ENCODE measurements around the gene PSMD5. TPM values are rescaled to one million over a fixed set of nuclear protein-coding genes. Genes with fewer than 3 reads are reported as not detected.

PSMD5 gene
- total RNA-seq, 1 donor from 2014 or later, result 54.3 TPM

DNA sequence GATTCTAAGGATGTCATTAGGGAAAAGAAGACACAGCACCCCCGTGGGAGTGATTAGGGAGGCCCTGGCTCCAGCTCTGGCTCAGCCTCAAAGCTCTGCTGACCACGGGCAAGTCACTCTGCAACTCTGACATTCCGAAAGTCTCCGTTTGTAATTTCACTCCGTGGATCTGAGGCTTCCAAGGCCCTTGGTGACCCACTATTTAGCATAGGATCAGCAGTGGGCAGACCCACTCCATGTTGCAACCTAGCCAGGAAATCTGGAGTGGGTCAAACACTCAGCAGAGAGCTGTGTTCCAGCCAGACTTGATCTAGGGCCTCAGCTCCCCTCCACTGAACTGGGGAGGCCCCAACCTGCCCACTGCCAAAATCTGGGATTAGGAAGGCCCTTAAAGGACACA is 22.5 kb upstream of the PSMD5 start:
- Mint-ChIP-seq H3K27me3 (ENCODE audit: low read depth) (no peaks in the 10 kb centered on the region), H3K9me3 (no peaks in the 10 kb centered on the region), H3K4me3 (no peak overlapping the region), H3K4me1 (peaks cover 14% of the 10 kb centered on the region), H3K36me3 (ENCODE audit: low read depth) (peaks cover 18% of the 10 kb centered on the region), H3K27ac (ENCODE audit: unreplicated experiment) (no peak overlapping the region)
- no peak for DNase-seq (ENCODE audit: low read depth, low spot score)
- TF ChIP-seq, protein P1, sequence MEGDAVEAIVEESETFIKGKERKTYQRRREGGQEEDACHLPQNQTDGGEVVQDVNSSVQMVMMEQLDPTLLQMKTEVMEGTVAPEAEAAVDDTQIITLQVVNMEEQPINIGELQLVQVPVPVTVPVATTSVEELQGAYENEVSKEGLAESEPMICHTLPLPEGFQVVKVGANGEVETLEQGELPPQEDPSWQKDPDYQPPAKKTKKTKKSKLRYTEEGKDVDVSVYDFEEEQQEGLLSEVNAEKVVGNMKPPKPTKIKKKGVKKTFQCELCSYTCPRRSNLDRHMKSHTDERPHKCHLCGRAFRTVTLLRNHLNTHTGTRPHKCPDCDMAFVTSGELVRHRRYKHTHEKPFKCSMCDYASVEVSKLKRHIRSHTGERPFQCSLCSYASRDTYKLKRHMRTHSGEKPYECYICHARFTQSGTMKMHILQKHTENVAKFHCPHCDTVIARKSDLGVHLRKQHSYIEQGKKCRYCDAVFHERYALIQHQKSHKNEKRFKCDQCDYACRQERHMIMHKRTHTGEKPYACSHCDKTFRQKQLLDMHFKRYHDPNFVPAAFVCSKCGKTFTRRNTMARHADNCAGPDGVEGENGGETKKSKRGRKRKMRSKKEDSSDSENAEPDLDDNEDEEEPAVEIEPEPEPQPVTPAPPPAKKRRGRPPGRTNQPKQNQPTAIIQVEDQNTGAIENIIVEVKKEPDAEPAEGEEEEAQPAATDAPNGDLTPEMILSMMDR (conservative IDR thresholded peaks at IDR 0.05), result no peak

DNA sequence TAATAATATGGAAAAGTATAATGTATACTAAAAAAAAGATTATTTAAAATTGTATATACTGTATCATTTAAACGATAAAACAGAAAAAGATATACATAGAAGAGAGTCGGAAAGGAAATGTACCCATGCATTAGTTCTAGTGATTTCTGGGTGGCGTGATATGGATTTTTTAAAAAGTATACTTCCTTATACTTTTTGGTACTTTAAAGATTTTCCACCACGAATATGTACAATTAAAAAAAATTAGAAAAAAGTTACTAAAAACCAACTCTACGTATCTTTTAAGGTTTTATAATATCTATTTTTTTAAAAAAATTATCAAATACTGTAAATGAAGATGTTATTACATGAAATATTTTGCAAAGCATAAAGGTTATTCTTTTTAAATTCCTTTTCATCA is 22.0 kb upstream of the PSMD5 start:
- Mint-ChIP-seq H3K36me3 (ENCODE audit: low read depth) (peaks cover 18% of the 10 kb centered on the region), H3K27ac (ENCODE audit: unreplicated experiment) (no peak overlapping the region), H3K9me3 (no peaks in the 10 kb centered on the region), H3K27me3 (ENCODE audit: low read depth) (no peaks in the 10 kb centered on the region), H3K4me3 (no peak overlapping the region), H3K4me1 (peaks cover 14% of the 10 kb centered on the region)
- no peak for DNase-seq (ENCODE audit: low read depth, low spot score)
- TF ChIP-seq, protein P1 (conservative IDR thresholded peaks at IDR 0.05), result no peak

DNA sequence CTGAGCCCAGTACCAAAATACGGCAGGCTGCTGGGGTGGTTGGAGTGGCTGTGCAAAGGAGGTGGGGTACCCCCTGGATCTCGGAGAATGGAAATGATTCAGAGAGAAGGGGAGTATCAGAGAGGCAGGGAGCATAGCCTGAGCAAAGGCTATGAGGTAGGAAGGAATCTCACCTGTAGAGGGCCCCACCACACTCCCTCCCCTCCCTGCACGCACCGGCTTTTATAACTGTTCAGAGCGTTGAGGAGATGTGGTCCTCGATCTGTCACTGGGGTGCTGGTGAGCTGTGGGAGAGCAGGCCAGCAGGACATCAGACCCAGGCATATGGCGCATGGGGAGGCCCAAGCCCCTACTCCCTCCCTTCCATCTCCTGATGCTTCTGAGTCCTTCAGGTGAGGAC is 21.1 kb upstream of the PSMD5 start:
- no peak for DNase-seq (ENCODE audit: low read depth, low spot score)
- Mint-ChIP-seq H3K4me1 (peaks cover 5% of the 10 kb centered on the region), H3K27me3 (ENCODE audit: low read depth) (no peaks in the 10 kb centered on the region), H3K27ac (ENCODE audit: unreplicated experiment) (no peak overlapping the region), H3K36me3 (ENCODE audit: low read depth) (peaks cover 18% of the 10 kb centered on the region), H3K9me3 (no peaks in the 10 kb centered on the region), H3K4me3 (no peak overlapping the region)
- TF ChIP-seq, protein P1 (conservative IDR thresholded peaks at IDR 0.05), result no peak

DNA sequence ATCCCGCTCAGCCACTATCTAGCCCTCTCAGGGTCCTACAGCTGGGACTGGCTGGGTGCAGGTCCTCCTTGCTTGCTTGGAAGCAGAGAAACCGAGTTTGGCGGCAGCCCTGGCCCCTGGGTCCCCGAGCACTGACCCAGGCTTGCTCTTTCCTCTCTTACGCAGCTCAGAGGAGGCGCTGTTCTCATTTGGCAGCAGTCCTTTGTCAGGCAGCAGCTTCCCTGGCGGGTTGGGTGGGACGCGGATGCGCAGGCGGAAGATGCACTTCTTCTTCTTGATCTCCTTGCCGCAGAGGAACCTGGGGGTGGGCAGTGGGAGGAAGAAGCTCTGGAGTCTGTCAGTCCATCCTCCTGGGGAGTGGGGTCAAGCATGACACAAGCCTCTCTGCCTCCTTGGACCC is 19.7 kb upstream of the PSMD5 start:
- H3K4me3 Mint-ChIP-seq, result no peak overlapping the region
- TF ChIP-seq, protein P1 (conservative IDR thresholded peaks at IDR 0.05), result no peak
- H3K9me3 Mint-ChIP-seq, result no peaks in the 10 kb centered on the region
- no peaks in the 10 kb centered on the region for H3K4me1 Mint-ChIP-seq
- no peak for DNase-seq (ENCODE audit: low read depth, low spot score)
- H3K36me3 Mint-ChIP-seq (ENCODE audit: low read depth), result peaks cover 14% of the 10 kb centered on the region
- H3K27ac Mint-ChIP-seq (ENCODE audit: unreplicated experiment), result no peak overlapping the region
- H3K27me3 Mint-ChIP-seq (ENCODE audit: low read depth), result no peaks in the 10 kb centered on the region

DNA sequence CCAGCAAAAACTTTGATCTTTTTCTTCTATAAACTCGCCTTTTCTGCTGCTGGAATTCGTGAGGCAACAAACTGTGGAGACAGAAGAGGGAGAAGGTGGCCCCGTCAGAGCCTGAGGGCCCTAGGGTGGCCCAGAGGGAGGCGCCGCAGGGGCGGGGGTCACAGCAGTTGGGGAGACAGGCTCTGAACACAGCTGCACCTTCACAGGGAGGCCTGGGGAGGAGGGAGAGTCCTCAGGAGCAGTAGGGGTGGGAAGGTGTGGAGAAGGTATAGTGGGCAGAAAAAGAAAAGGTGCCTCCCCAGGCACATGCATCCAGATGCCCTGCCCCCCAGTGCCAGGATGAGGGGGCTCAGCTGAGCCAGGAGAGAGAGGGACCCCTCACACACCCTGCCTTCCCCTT is 19.2 kb upstream of the PSMD5 start:
- H3K4me1 Mint-ChIP-seq, result no peaks in the 10 kb centered on the region
- H3K27ac Mint-ChIP-seq (ENCODE audit: unreplicated experiment), result no peak overlapping the region
- TF ChIP-seq, protein P1 (conservative IDR thresholded peaks at IDR 0.05), result no peak
- no peak for DNase-seq (ENCODE audit: low read depth, low spot score)
- no peaks in the 10 kb centered on the region for H3K9me3 Mint-ChIP-seq
- no peaks in the 10 kb centered on the region for H3K27me3 Mint-ChIP-seq (ENCODE audit: low read depth)
- H3K36me3 Mint-ChIP-seq (ENCODE audit: low read depth), result peaks cover 14% of the 10 kb centered on the region
- H3K4me3 Mint-ChIP-seq, result no peak overlapping the region

DNA sequence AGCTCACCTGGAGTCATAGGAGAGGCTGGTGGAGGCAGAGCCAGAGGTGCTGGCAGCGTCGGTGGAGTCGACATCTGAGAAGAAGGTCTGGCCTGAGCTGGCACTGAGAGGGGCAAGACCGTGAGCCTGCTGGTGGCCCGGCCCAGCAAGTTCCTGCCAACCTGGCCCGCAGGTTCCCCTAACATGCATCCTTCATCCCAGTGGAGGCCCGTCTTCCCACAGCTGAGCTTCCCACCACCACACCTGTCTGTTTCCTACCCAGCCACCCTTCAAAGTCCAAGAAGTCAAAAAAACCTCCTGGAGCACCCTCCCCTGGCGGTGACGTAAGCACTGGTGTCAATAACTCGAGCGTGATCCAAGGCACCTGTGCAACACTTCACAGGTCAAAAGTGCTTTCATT is 17.4 kb upstream of the PSMD5 start:
- H3K36me3 Mint-ChIP-seq (ENCODE audit: low read depth), result peaks cover 12% of the 10 kb centered on the region
- no peaks in the 10 kb centered on the region for H3K9me3 Mint-ChIP-seq
- H3K27ac Mint-ChIP-seq (ENCODE audit: unreplicated experiment), result no peak overlapping the region
- no peaks in the 10 kb centered on the region for H3K4me1 Mint-ChIP-seq
- H3K4me3 Mint-ChIP-seq, result no peak overlapping the region
- TF ChIP-seq, protein P1 (conservative IDR thresholded peaks at IDR 0.05), result no peak
- DNase-seq (ENCODE audit: low read depth, low spot score), result no peak
- H3K27me3 Mint-ChIP-seq (ENCODE audit: low read depth), result no peaks in the 10 kb centered on the region

Measured in neural crest cell (in vitro differentiated cells).